Measurements from ENCODE around the gene KLF16.

DNA sequence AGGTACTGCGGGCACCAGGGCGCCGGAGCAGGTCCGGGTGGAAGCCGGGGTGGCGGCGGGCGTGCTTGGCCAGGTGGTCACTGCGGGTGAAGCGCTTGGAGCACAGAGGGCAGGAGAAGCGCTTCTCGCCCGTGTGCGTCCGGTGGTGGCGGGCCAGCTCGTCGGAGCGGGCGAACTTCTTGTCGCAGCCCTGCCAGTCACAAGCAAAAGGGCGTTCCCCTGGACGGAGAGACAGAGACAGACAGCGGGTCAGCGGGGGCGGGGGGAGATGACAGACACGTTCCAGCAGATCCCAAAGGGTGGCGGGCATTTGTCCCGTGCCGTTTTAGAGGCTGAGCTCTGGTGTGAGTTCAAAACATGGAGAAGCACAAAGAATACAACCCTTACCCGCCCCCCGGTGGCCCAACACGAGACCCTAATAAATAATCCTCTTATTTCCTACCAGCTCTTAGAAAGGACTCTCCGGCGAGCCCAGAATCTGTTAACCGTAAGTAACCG is 8.8 kb downstream of the KLF16 start:
- TF ChIP-seq, protein P1, sequence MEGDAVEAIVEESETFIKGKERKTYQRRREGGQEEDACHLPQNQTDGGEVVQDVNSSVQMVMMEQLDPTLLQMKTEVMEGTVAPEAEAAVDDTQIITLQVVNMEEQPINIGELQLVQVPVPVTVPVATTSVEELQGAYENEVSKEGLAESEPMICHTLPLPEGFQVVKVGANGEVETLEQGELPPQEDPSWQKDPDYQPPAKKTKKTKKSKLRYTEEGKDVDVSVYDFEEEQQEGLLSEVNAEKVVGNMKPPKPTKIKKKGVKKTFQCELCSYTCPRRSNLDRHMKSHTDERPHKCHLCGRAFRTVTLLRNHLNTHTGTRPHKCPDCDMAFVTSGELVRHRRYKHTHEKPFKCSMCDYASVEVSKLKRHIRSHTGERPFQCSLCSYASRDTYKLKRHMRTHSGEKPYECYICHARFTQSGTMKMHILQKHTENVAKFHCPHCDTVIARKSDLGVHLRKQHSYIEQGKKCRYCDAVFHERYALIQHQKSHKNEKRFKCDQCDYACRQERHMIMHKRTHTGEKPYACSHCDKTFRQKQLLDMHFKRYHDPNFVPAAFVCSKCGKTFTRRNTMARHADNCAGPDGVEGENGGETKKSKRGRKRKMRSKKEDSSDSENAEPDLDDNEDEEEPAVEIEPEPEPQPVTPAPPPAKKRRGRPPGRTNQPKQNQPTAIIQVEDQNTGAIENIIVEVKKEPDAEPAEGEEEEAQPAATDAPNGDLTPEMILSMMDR (IDR thresholded peaks at IDR 0.05; ENCODE audit: poor library complexity): no peak
- TF ChIP-seq EZH2 (IDR thresholded peaks at IDR 0.05; ENCODE audit: borderline replicate concordance): no peak

Measured in hepatocyte (in vitro differentiated cells).